ENCODE measurements around the gene CUX1.

DNA sequence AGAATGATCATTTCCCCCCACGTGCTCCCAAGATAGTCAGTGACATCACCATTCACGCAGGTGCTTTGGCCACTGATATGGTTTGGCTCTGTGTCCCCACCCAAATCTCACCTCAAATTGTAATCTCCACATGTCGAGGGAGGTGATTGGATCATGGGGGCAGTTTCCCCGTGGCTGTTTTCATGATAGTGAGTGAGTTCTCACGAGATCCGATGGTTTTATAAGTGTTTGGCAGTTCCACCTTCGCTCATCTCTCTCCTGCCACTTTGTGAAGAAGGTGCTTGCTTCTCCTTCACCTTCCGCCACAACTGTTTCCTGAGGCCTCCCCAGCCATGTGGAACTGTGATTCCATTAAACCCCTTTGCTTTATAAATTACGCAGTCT, 263.8 kb downstream of the CUX1 start:
- TF ChIP-seq, protein P1, sequence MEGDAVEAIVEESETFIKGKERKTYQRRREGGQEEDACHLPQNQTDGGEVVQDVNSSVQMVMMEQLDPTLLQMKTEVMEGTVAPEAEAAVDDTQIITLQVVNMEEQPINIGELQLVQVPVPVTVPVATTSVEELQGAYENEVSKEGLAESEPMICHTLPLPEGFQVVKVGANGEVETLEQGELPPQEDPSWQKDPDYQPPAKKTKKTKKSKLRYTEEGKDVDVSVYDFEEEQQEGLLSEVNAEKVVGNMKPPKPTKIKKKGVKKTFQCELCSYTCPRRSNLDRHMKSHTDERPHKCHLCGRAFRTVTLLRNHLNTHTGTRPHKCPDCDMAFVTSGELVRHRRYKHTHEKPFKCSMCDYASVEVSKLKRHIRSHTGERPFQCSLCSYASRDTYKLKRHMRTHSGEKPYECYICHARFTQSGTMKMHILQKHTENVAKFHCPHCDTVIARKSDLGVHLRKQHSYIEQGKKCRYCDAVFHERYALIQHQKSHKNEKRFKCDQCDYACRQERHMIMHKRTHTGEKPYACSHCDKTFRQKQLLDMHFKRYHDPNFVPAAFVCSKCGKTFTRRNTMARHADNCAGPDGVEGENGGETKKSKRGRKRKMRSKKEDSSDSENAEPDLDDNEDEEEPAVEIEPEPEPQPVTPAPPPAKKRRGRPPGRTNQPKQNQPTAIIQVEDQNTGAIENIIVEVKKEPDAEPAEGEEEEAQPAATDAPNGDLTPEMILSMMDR (IDR thresholded peaks at IDR 0.05): no peak
- no peak for TF ChIP-seq EZH2 (IDR thresholded peaks at IDR 0.05; ENCODE audit: borderline replicate concordance, insufficient read depth, low read depth, low read length, poor library complexity, severe bottlenecking)
